Ascending aorta (tissue), 2 donors: ENCODE data around the gene CBLL1. TPM values are rescaled to one million over a fixed set of nuclear protein-coding genes. Genes with fewer than 3 reads are reported as not detected.

ENCODE experiments used
- DNase-seq, 2 donors: peaks; one replicate each; pipeline ENCODE4 v3.0.0-alpha.2; 2019; ENCODE audit warnings: low spot score in 2 of 2
- H3K27ac ChIP-seq, 2 donors: fragments of 200-600 bp; sonication (generic); one replicate each; pipeline ENCODE4 v1.5.1; 2016 to 2017; ENCODE audit warnings: mild to moderate bottlenecking in 1 of 2
- H3K27me3 ChIP-seq: fragments of 200-600 bp; sonication (generic); one replicate; pipeline ENCODE4 v1.5.1; 2017
- H3K36me3 ChIP-seq, 2 donors: fragments of 200-600 bp; sonication (generic); one replicate each; pipeline ENCODE4 v1.5.1; 2016
- H3K4me1 ChIP-seq, 2 donors: fragments of 200-600 bp; sonication (generic); one replicate each; pipeline ENCODE4 v1.5.1; 2016 to 2017; ENCODE audit warnings: mild to moderate bottlenecking in 1 of 2
- H3K4me3 ChIP-seq, 2 donors: fragments of 200-600 bp; sonication (generic); one replicate each; pipeline ENCODE4 v1.5.1; 2016 to 2017; ENCODE audit warnings: mild to moderate bottlenecking in 1 of 2
- H3K9me3 ChIP-seq, 2 donors: fragments of 200-600 bp; sonication (generic); one replicate each; pipeline ENCODE4 v1.5.1; 2016
- intact Hi-C: fragments of 100-400 bp; cut with DNase I; formaldehyde crosslinking; loops from one replicate; pipeline ENCODE4 v1.15.1; 2023
- total RNA-seq: library from RNA; depleted of rRNA; stranded (reverse); fragments of >200 nt; gene quantifications from one replicate; pipeline ENCODE4 v1.1.0, GENCODE V29; 2016
- TF ChIP-seq, protein P1 (sequence below), 3 experiments: fragments of 200-600 bp in 2 of 3; fragments of 450-650 bp in 1 of 3; sonication (generic) in 2 of 3; IDR thresholded peaks; one replicate each; pipeline ENCODE4 v1.5.1; 2016 to 2019; ENCODE audit warnings: antibody characterized with exemption in 3 of 3, mild to moderate bottlenecking in 1 of 3, moderate library complexity in 1 of 3

The CBLL1 gene
- total RNA-seq, 1 donor from 2014 or later, result 44.1 TPM

DNA sequence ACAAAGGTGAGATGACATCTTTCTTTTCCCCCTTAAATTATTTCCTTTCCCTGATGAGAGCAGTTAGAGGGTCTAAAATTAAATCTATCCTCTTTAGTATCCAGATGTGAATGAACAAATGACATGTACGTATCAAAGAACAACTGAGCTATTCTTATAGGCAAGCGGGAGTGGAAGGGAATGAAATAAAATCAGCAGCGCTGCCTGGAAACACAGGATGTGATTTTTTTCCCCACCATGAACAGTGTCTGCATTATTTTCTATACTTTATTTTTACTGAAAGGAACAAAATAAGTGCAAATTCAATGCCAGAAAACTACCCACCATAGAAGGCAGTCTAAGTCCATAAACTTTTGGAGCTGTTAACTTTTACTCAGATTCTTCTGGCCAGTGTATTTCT lies 42.8 kb upstream of the CBLL1 start:
- H3K4me3 ChIP-seq, result no peak overlapping the region
- no peak for DNase-seq
- intact Hi-C loops, result loop anchor here (5.0 kb wide), 1 partner anchor 109 kb away; no protein-coding TSS in a partner anchor
- TF ChIP-seq, protein P1, sequence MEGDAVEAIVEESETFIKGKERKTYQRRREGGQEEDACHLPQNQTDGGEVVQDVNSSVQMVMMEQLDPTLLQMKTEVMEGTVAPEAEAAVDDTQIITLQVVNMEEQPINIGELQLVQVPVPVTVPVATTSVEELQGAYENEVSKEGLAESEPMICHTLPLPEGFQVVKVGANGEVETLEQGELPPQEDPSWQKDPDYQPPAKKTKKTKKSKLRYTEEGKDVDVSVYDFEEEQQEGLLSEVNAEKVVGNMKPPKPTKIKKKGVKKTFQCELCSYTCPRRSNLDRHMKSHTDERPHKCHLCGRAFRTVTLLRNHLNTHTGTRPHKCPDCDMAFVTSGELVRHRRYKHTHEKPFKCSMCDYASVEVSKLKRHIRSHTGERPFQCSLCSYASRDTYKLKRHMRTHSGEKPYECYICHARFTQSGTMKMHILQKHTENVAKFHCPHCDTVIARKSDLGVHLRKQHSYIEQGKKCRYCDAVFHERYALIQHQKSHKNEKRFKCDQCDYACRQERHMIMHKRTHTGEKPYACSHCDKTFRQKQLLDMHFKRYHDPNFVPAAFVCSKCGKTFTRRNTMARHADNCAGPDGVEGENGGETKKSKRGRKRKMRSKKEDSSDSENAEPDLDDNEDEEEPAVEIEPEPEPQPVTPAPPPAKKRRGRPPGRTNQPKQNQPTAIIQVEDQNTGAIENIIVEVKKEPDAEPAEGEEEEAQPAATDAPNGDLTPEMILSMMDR (IDR thresholded peaks at IDR 0.05), result no peak
- no peaks in the 10 kb centered on the region for H3K27me3 ChIP-seq
- H3K36me3 ChIP-seq, result no peaks in the 10 kb centered on the region
- peak overlapping the region; percentile 31 to 55 for H3K27ac ChIP-seq
- no peaks in the 10 kb centered on the region for H3K9me3 ChIP-seq
- H3K4me1 ChIP-seq, result peaks cover 2 to 3% of the 10 kb centered on the region in 2 donors

DNA sequence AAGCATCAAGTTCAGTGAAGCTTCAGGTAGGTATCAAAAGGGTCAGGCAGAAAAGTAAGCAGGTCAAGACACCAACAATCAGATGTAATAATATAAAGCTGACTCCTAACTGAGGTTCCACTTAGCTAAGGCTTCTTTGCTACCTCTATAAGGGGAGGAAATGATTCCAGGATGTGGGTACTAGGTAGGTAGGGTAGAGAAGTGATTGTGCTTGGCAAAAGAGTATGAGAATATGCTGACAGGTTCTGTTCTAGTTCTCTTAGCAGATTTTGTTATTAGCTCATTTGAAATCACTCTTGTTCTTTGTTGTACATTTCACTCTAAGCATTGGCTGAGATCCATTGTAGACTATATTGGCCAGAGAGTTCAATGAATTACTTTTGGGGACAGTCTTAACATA lies 40.7 kb upstream of the CBLL1 start:
- intact Hi-C loops, result loop anchor here (5.0 kb wide), 1 partner anchor 111 kb away; no protein-coding TSS in a partner anchor
- Histone ChIP-seq H3K27me3 (no peaks in the 10 kb centered on the region), H3K4me3 (no peak overlapping the region), H3K27ac (no peak overlapping the region), H3K9me3 (no peaks in the 10 kb centered on the region), H3K4me1 (peaks cover 2 to 3% of the 10 kb centered on the region in 2 donors), H3K36me3 (no peaks in the 10 kb centered on the region)
- TF ChIP-seq, protein P1 (IDR thresholded peaks at IDR 0.05), result no peak
- DNase-seq, result no peak

DNA sequence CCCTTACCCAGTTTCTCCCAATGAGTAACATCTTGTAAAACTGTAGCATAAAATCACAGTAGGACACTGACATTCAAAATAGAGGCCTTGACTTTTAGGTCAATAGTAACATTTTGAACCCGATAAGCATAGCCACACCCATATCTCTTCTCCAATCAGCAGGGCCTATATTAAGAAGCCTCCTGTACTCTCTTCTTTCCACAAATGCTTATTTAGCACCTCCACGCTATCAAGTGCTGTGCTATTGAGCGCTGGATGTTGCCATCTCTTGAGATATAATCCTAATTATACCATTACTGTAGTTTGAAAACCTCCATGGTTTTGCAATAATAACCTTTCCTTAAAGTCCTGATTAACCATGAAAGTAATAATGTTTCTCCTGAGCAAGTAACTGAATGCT lies 40.1 kb upstream of the CBLL1 start:
- Histone ChIP-seq H3K4me3 (no peak overlapping the region), H3K9me3 (no peaks in the 10 kb centered on the region), H3K27me3 (no peaks in the 10 kb centered on the region), H3K36me3 (no peaks in the 10 kb centered on the region), H3K4me1 (peaks cover 2 to 3% of the 10 kb centered on the region in 2 donors), H3K27ac (no peak overlapping the region)
- intact Hi-C loops, result loop anchor here (5.0 kb wide), 1 partner anchor 112 kb away; no protein-coding TSS in a partner anchor
- no peak for DNase-seq
- TF ChIP-seq, protein P1 (IDR thresholded peaks at IDR 0.05), result no peak

DNA sequence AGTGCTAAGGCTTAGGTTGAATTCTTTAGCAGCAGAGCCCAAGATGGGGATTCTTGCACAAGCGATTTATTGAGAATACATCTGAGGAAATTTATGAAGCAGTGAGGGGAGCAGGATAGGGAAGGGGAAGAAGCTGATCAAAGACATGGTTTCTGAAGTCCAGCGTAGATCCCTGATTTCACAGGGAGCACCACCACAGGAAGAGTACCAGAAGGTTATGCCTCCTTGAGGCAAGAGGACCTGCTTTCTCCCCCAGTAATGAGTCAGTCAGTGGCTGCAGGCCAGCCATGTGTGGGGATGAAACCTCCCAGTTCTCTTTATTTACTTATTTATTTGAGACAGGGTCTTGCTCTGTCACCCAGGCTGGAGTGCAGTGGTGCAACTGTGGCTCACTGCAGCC lies 35.0 kb upstream of the CBLL1 start:
- no peak for DNase-seq

DNA sequence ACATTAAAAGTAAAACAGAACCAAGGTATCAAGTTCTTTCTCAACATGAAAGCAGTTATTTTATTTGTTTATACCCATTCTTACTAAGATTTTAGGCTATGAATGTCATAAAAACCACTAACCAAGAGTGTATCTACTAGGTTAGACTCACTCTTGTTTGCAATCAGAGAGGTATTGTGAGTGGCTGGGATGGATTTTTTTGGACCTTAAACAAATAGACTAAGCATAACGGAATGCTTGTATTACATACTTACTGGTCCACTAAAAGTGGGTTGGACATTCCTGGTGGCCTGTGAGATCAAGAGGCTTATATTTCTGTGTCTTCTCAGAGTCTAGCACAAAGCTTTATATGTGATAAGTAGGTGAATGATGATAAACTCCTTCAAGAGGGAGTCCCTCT lies 32.6 kb upstream of the CBLL1 start:
- TF ChIP-seq, protein P1 (IDR thresholded peaks at IDR 0.05), result no peak
- H3K27me3 ChIP-seq, result no peaks in the 10 kb centered on the region
- H3K9me3 ChIP-seq, result no peaks in the 10 kb centered on the region
- H3K27ac ChIP-seq, result no peak overlapping the region
- DNase-seq, result no peak
- no peak overlapping the region for H3K4me3 ChIP-seq
- H3K36me3 ChIP-seq, result no peaks in the 10 kb centered on the region
- no peaks in the 10 kb centered on the region for H3K4me1 ChIP-seq
- intact Hi-C loops, result no loop called here

More for the DNA sequence above, 35.0 kb upstream of the CBLL1 start:
- Histone ChIP-seq H3K9me3 (no peaks in the 10 kb centered on the region), H3K4me1 (no peaks in the 10 kb centered on the region), H3K27ac (no peak overlapping the region), H3K36me3 (no peaks in the 10 kb centered on the region), H3K4me3 (no peak overlapping the region), H3K27me3 (no peaks in the 10 kb centered on the region)
- intact Hi-C loops, result no loop called here
- TF ChIP-seq, protein P1 (IDR thresholded peaks at IDR 0.05), result no peak

DNA sequence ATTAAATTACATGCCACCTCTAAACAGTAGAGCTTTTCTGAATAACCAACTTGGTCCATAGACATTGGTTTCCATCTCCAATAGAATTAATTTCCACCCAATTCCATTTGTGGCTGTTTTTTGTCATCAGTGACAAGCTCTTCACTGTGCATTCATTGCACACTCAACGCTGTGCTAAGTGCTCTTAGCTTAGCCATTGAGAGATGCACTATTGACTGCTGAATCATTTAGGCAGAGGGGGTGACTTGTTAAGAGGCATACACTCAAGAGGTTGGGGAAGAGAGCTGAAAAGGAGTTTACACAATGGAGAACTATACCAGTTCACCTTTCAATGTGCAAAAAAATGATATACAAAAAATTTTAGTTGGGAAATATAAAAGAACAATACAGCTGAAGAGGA lies 31.9 kb upstream of the CBLL1 start:
- intact Hi-C loops, result no loop called here
- TF ChIP-seq, protein P1 (IDR thresholded peaks at IDR 0.05), result no peak
- Histone ChIP-seq H3K27me3 (no peaks in the 10 kb centered on the region), H3K27ac (no peak overlapping the region), H3K36me3 (no peaks in the 10 kb centered on the region), H3K9me3 (no peaks in the 10 kb centered on the region), H3K4me1 (no peaks in the 10 kb centered on the region), H3K4me3 (no peak overlapping the region)
- DNase-seq, result no peak
